Cardiac fibroblast (primary cell): ENCODE data around the gene PRR7.
"Not testable (repeated sequence)": the region's sequence is repeated elsewhere in the genome, so short reads cannot be mapped to it uniquely, and the experiment has no call there.

Experiments used
- DNase-seq, 2 donors: peaks; one replicate each; pipeline versions ENCODE4 v3.0.0 to v3.0.0-alpha.2; 2010; ENCODE audit warnings: low read depth in 2 of 2
- H3K4me3 ChIP-seq, 2 donors: replicated peaks in 1 of 2; 1 replicate in 1 of 2; 2 replicates in 1 of 2; pipeline ENCODE4 v1.5.1; 2011; ENCODE audit warnings: low read depth in 2 of 2, low read length in 2 of 2, mild to moderate bottlenecking in 2 of 2, moderate library complexity in 1 of 2
- TF ChIP-seq, protein P1 (sequence below): IDR thresholded peaks from one replicate; pipeline ENCODE4 v1.5.1; 2011; ENCODE audit warnings: low read depth, mild to moderate bottlenecking, low read length, inconsistent platforms

PRR7 gene

GRCh38 chr5:177483994-177484901 is 37.6 kb downstream of the PRR7 start:
- TF ChIP-seq, protein P1, sequence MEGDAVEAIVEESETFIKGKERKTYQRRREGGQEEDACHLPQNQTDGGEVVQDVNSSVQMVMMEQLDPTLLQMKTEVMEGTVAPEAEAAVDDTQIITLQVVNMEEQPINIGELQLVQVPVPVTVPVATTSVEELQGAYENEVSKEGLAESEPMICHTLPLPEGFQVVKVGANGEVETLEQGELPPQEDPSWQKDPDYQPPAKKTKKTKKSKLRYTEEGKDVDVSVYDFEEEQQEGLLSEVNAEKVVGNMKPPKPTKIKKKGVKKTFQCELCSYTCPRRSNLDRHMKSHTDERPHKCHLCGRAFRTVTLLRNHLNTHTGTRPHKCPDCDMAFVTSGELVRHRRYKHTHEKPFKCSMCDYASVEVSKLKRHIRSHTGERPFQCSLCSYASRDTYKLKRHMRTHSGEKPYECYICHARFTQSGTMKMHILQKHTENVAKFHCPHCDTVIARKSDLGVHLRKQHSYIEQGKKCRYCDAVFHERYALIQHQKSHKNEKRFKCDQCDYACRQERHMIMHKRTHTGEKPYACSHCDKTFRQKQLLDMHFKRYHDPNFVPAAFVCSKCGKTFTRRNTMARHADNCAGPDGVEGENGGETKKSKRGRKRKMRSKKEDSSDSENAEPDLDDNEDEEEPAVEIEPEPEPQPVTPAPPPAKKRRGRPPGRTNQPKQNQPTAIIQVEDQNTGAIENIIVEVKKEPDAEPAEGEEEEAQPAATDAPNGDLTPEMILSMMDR, result no peak
- H3K4me3 ChIP-seq, result no peak overlapping the region
- peak in 1 of 2 donors; percentile 30 for DNase-seq

- no peak overlapping the region for H3K4me3 ChIP-seq
- DNase-seq, result no peak
- TF ChIP-seq, protein P1, result no peak
These were observed 38.4 kb downstream of the PRR7 start for GRCh38 chr5:177484902-177485549.

GRCh38 chr5:177485753-177486152 is 39.1 kb downstream of the PRR7 start:
- DNase-seq, H3K4me3 ChIP-seq: not testable (repeated sequence)

DNA sequence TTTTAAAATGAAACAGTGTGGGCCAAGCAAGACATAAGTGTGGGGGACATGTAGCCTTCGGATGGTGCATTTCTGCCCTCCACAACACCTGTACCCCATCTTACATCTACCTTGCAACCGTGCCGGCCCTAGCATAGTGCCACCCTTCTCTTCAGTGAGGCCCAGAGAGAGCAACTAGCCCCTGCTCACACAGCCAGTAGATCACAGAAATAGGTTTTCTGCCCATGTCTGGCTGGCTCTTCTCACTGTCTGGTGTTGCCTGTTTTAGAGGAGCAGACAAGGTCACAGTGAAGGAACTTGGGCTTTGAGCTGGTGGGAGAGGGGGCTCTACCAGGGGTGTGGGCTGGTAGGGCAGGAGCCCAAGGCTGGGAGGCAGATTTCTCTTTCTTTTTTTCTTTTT is 39.6 kb downstream of the PRR7 start:
- H3K4me3 ChIP-seq, result no peak overlapping the region
- no peak for DNase-seq
- TF ChIP-seq, protein P1, result no peak

DNA sequence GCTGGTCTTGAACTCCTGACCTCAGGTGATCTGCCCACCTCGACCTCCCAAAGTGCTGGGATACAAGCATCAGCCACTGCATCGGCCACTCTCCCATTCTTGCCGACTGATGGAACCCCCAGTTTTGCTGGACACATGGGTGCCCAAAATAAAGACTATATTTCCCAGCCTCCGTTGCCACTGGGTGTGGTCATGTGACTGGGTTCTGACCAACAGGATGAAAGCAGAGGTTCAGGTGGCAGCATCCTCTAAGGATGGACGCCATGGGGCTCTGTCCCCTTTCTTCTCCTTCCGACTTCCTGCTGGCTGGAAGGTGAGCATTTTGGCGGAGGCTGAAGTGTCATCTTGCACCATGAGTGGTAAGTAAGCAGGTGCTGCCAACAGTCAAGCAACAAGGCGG is 40.5 kb downstream of the PRR7 start:
- no peak for DNase-seq
- H3K4me3 ChIP-seq, result no peak overlapping the region
- TF ChIP-seq, protein P1, result no peak

- TF ChIP-seq, protein P1, result no peak
- no peak for DNase-seq
- no peak overlapping the region for H3K4me3 ChIP-seq
These were observed 41.4 kb downstream of the PRR7 start for GRCh38 chr5:177487975-177488374.

DNA sequence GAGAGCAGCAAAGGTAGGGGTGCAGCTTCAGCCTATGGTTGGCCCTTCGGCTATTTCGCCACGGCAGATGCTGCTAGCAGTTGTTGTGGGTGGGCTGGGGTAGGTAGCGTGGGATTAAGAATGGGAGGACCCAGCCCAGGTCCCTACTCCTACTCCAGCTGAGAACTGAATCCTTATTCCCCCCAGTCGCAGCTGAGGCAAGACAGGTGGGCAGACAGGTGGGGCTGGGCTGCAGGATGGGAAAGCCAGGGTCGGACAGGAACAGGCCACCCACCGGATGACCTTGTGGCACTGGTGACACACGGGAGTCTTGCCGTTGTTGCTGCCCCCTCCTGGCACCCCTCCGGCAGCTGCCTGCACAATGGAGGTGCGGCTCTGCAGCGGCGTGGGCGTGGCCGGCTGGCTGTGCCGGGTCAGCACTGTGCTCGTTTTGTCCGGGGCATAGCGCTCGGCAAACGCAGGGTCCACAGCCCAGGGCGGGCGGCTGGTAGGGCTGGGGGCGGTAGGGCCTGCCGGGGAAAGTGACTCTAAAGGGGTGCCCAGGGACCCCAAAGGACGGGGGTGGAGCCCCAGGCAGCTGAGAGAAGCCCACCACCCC is 42.6 kb downstream of the PRR7 start:
- no peak overlapping the region for H3K4me3 ChIP-seq
- TF ChIP-seq, protein P1, result no peak
- DNase-seq, result no peak
